Lower leg skin (tissue), 4 donors: ENCODE measurements around the gene PSD2. TPM values are rescaled to one million over a fixed set of nuclear protein-coding genes. Genes with fewer than 3 reads are reported as not detected.

Source experiments
- DNase-seq, 2 donors: peaks; one replicate each; pipeline ENCODE4 v3.0.0-alpha.2; 2019; ENCODE audit warnings: low spot score in 2 of 2
- H3K4me3 ChIP-seq: fragments of 200-600 bp; sonication (generic); 2 replicates; pipeline ENCODE4 v1.5.1; 2017; ENCODE audit warnings: mild to moderate bottlenecking, low read depth; ENCODE audit not compliant: poor library complexity, severe bottlenecking
- POLR2A ChIP-seq, 2 donors: fragments of 450-650 bp; IDR thresholded peaks; one replicate each; pipeline ENCODE4 v1.6.1; 2016 to 2017; ENCODE audit warnings: antibody characterized with exemption in 2 of 2, mild to moderate bottlenecking in 1 of 2, moderate library complexity in 1 of 2
- WGBS, 2 donors: methylation state at CpG; one replicate each; pipeline ENCODE4 v1.1.5; 2018; 5-methylcytosine and 5-hydroxymethylcytosine counted together
- intact Hi-C: fragments of 100-400 bp; cut with DNase I; formaldehyde crosslinking; loops from one replicate; pipeline ENCODE4 v1.15.0; 2023; ENCODE audit warnings: low total_unique reads
- total RNA-seq, 4 donors: library from RNA; depleted of rRNA; stranded (reverse); fragments of >200 nt; gene quantifications; one replicate each; pipeline ENCODE4 v1.1.0, GENCODE V29; 2016
- TF ChIP-seq, protein P1 (sequence below), 3 donors: fragments of 450-650 bp; IDR thresholded peaks; one replicate each; pipeline ENCODE4 v1.5.1; 2016; ENCODE audit warnings: antibody characterized with exemption in 3 of 3, mild to moderate bottlenecking in 3 of 3, moderate library complexity in 2 of 3

PSD2 gene
- total RNA-seq, 4 donors from 2014 or later = 0.15 to 0.30 (median 0.16) TPM

DNA sequence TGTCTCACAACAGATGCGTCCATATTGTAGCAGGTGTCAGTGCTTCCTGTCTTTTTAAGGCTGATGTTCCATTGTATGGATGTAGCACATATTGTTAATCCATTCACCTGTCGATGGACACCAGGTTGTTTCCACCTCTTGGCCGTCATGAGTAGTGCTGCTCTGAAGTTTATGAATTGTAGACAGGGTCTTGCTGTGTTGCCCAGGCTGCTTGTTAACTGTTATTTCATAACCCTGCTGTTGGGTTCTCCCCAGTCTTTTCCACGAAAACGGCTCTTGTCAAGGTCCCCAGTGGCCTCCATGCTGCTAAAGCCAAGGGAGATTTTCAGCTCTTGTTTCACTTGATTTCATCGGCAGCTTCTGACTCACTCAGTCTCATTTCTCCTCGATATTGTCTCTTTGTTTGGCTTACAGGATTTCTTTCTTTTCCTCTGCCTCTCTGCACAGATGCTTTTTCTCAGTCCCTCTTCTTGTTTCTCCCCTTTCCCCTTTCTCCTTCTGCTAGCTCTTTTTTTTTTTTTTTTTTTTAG, 12.1 kb upstream of the PSD2 start:
- intact Hi-C loops = no loop called here
- WGBS, 2 donors = 68 to 70% methylated on average over 7 of the region's 7 CpGs
- DNase-seq = no peak
- TF ChIP-seq, protein P1, sequence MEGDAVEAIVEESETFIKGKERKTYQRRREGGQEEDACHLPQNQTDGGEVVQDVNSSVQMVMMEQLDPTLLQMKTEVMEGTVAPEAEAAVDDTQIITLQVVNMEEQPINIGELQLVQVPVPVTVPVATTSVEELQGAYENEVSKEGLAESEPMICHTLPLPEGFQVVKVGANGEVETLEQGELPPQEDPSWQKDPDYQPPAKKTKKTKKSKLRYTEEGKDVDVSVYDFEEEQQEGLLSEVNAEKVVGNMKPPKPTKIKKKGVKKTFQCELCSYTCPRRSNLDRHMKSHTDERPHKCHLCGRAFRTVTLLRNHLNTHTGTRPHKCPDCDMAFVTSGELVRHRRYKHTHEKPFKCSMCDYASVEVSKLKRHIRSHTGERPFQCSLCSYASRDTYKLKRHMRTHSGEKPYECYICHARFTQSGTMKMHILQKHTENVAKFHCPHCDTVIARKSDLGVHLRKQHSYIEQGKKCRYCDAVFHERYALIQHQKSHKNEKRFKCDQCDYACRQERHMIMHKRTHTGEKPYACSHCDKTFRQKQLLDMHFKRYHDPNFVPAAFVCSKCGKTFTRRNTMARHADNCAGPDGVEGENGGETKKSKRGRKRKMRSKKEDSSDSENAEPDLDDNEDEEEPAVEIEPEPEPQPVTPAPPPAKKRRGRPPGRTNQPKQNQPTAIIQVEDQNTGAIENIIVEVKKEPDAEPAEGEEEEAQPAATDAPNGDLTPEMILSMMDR (IDR thresholded peaks at IDR 0.05) = no peak
- TF ChIP-seq POLR2A (IDR thresholded peaks at IDR 0.05) = no peak
- H3K4me3 ChIP-seq = no peak overlapping the region

GRCh38 chr5:139784488-139784887, 11.1 kb upstream of the PSD2 start:
- intact Hi-C loops = no loop called here
- DNase-seq = no peak
- WGBS, 2 donors = 94% methylated on average over 3 of the region's 3 CpGs
- no peak overlapping the region for H3K4me3 ChIP-seq
- TF ChIP-seq, protein P1 (IDR thresholded peaks at IDR 0.05) = no peak
- no peak for TF ChIP-seq POLR2A (IDR thresholded peaks at IDR 0.05)

- H3K4me3 ChIP-seq = no peak overlapping the region
- WGBS, 2 donors = 17 to 18% methylated on average over 5 of the region's 5 CpGs
- no peak for DNase-seq
- TF ChIP-seq, protein P1 (IDR thresholded peaks at IDR 0.05) = no peak
- no peak for TF ChIP-seq POLR2A (IDR thresholded peaks at IDR 0.05)
- intact Hi-C loops = loop anchor here (5.0 kb wide), 1 partner anchor 75 kb away; no protein-coding TSS in a partner anchor
Observed at GRCh38 chr5:139787257-139787567, 8.4 kb upstream of the PSD2 start.

GRCh38 chr5:139787568-139788293, 7.9 kb upstream of the PSD2 start:
- no peak for TF ChIP-seq POLR2A (IDR thresholded peaks at IDR 0.05)
- TF ChIP-seq, protein P1 (IDR thresholded peaks at IDR 0.05) = peak in 1 of 3 donors; percentile 38
- DNase-seq = peak; percentile 79 to 98
- WGBS, 2 donors = 0% methylated on average over 30 to 37 of the region's 57 CpGs
- H3K4me3 ChIP-seq = peak overlapping the region; percentile 14
- intact Hi-C loops = loop anchor here (1.0 to 5.0 kb wide), 2 partner anchors 75 to 180 kb away; no protein-coding TSS in a partner anchor

DNA sequence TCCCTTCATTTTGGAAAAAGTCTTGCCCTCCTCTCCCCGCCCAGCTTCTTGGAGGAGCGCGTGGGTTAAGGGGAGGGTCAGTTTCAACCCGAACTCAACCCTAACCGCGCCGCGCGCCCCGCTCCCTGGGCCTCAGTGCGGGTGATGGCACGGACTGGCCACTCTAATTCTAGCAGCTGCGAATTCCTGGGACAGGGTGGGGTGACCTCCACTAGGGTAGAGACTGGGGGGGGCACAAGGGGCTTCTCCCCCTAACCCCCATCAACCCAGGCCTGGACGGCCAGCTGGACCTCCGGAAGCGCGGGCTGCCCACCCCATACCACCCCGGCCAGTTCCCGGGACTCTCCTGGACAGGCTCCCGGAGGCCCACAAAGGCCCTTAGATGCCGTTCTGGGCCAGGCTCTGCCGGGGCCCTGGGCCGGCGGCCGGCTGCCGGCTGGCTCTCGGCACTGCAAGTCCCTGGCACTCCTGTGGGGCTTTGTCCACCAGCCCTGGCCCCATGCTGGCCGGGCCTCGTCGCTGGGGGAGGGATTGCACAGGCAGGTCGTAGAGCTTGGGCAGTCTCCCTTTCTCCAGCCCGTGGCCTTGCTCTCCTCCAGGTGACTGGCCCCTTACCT, 7.2 kb upstream of the PSD2 start:
- no peak for DNase-seq
- TF ChIP-seq POLR2A (IDR thresholded peaks at IDR 0.05) = no peak
- TF ChIP-seq, protein P1 (IDR thresholded peaks at IDR 0.05) = no peak
- 21 to 59% methylated on average over 15 to 18 of the region's 32 CpGs for WGBS, 2 donors
- intact Hi-C loops = loop anchor here (1.0 to 5.0 kb wide), 2 partner anchors 74 to 179 kb away; no protein-coding TSS in a partner anchor
- H3K4me3 ChIP-seq = no peak overlapping the region
